HG02759 (cell line): ENCODE results near the gene MAP3K7CL.

Experiments used
- ATAC-seq: cut with Tn5 transposase; IDR thresholded peaks from one replicate; pipeline ENCODE4 v1.9.1; 2021; ENCODE audit warnings: mild to moderate bottlenecking, moderate library complexity; ENCODE audit not compliant: unreplicated experiment

The MAP3K7CL gene

DNA sequence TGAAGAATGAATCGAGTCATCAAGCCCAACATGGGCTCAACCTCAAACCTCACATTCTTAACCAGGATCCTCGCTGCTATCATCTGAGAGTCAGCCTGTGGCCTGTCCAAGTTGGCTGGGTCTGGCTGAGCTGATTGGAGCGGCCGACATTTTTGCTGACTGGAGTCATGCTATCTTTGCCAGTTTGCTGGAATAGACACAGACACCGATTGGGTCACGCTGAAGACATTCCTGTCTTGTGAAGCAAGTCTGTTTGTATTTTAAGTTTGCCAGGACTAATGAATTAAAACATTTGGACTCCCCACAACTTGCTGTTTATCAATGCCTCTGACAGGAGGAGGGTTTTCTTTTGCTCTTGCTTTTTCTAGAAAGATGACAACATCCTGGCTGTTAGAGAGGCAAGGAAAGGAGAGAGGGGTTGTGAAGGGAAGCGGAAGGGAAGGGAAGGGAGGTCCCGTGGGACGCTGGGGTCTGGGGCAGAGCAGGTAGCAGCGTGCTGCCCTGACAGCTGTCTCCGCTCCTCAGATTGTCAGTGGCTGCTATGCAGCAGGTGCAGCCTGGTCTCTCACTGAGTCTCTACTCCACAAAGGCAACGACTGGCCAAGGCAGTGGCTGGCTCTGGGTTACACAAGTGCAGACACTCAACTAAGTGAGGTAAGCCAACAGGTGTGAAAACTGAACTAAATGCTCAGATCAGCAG lies at the start of gene MAP3K7CL:
MAP3K7CL (plus strand) TSS at position 375 of the 700 bp plus-strand sequence. CDS start 2,701 bp downstream, outside the sequence.
- ATAC-seq: no peak

DNA sequence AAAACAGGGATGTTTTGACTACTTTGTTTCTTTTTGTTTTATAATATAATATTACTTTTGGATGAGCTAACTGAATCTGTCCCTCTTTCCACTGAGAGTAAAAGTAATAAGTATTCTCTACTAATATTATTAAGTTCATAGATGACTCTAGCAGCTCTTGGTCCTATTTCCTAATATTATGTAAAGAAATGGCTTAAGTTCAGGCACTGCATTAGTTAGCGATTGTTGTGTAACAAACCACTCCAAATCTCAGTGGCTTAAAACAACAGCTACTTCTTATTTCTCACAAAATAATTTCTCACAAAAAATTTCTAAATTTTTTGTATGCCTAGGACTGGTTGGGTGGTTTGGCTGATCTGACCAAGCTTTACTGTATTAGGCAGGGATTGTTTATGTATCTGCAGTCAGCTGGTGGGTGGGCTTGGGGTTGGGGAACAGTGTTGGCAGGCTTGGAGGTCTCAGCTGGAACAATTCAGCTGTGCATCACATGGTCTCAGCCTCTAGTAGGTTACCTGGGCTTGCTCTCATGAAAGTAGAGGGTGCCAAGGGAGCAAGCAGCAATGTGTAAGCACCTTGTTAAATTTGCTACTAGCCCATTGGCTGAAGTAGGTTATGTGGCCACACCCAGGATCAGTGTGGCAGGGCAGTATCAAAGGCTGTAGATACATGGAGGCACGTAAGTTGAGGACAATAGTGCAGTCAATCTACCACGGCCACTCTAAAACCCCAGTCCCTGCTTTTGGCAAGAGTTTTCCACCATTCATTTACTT lies 48.2 kb upstream of the MAP3K7CL start:
- ATAC-seq: no peak

- ATAC-seq: no peak
Observed at GRCh38 chr21:29083306-29083705, 47.1 kb upstream of the MAP3K7CL start.

- ATAC-seq: no peak
Observed at GRCh38 chr21:29084372-29084771, 46.1 kb upstream of the MAP3K7CL start.

- no peak for ATAC-seq
Observed at GRCh38 chr21:29085106-29085752, 45.2 kb upstream of the MAP3K7CL start.

GRCh38 chr21:29091033-29091432 lies 39.4 kb upstream of the MAP3K7CL start:
- ATAC-seq: no peak

DNA sequence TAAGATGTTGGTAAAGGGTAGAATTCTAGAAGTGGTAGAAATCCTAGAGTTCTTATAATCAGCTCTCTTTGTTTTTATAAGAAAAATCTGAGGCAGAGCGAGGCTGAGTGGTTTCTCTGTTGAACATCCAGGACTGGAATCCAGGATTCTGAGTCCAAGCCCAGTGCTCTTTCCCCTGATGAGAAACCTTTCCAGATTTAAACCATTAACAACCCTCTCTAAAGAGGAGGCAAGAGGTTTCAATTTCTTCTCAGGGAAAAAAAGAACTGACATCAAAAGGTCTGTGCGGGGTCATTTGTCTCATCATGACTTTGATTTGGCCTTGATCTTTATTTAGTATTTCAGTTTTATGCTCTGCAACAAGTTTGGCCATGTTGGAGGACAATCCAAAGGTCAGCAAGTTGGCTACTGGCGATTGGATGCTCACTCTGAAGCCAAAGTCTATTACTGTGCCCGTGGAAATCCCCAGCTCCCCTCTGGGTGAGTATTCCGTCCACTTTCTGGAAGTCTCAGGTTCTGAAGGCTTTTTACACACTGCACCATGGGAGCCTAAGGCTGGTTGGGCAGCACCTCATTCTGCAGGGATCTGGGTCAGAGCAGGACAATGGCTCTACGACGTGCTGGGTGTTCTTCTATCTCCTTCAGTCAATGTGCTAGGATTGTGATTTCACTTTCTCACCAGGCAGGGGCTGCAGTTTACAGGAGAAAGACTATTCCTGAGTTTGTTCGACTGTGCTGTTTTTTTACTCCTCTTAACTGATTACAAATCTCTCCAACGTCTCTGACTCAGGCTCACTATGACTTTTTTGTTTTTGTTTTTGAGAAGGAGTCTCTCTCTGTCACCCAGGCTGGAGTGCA lies 38.1 kb upstream of the MAP3K7CL start:
- no peak for ATAC-seq

DNA sequence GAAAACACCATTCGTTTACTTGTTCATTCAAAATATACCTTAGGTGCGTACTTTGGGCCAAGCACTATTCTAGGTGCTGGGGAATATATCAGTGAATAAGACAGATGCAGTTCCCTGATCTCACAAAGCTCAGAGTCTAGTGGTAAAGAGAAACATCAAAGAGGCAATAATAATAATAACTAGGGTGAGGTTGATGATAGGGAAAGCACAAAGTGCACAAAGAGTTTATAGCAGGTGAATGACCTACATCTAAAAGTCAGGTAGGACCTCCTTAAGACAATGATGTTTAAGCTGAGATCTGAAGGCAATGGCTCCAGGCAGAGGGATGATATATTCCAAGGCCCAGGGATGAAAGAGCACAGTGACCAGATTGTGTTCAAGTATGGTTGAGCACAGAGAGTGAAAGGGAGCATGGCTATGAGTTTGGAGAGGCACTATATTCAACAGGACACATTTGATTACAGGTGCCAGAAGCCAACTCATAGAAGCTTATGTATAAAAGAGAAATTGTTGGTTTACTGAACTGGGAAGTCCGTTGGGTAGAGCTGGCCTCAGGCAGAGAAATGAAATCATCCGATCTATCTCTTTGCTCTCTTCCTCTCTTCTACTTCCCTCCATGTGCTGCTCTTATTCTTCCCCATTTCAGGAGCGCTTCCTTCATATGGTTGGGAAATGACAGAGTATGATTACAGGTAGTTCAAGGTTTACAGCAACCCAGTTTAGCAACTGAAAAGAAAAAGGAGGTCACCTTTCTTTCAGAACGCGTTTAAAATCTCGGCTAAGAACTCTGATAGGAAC lies 34.0 kb upstream of the MAP3K7CL start:
- no peak for ATAC-seq

DNA sequence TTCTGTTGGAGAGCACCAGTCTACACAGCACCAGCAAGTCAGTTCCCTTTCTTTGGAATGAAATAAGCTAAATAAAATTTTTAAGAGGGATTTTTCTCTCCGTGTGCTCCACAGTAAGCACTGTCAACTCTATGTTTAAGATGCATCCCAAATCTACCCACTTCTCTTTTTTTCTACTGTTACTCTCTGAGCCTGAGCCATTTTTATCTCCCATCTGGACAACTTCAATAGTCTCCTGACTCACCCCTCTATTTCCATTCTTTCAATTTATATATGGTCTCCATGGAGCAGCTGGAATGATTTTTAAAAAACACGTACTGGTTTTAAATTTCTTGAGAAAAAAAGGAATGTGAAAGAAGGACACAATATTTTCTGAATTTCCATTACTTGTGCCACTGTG lies 32.3 kb upstream of the MAP3K7CL start:
- no peak for ATAC-seq

- no peak for ATAC-seq
Observed at GRCh38 chr21:29102791-29103257, 27.6 kb upstream of the MAP3K7CL start.

DNA sequence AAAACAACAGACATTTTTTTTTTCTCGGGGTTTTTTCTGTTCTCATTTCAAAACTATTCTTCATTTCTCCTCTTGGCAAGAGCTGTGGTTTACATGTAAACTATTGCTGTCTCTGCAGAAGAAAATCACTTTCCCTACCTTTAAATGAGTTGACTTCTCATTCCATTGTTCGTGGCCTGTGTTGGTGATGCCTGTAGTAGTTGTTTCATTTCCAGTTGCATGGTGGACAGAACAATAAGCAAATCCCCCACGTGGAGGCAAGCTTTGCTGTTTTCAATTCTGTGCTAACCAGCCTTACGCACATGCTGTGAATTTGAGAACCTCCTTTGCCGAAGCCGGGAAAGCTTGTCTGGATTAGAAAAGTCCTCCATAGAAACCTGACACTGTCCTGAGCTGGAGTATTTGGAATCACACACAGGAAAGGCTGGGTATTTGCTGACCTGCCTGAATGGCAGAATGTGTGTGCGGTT lies 26.2 kb upstream of the MAP3K7CL start:
- ATAC-seq: peak; percentile 73

- no peak for ATAC-seq
Observed at GRCh38 chr21:29105218-29105617, 25.2 kb upstream of the MAP3K7CL start.

DNA sequence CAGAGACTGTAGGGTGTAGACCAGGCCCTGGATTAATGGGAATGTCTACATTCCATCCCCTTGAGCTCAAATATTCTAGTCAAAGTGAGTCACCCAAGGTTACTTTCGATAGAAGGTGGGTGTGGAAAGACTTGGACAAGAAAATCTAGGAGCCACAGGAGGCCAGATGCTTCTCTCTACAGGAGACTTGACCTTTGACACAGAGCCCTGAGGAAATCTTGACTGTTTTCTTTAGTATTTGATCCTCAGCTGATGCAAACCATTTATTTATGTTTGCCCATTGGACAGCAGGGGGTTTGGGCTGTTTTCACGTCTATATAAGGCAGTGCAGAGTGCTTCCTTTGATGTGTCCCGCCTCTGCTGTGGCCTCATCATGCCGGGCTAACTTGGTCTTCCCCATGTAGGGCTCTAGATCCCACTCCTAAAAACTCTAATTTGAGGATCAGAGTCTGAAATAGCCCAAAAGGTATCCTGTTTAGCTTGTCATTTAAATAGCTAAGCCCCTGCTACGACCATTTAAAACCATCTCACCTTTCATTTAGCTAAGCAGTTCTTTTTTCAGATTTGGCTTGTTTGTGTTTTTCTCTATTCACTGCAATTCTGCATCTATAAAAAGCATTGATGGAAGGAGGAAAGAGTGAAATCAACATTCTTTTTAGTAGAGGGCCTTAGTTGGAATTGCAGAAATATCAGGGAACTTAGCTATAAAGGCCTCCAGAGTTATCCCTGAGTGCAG lies 15.5 kb upstream of the MAP3K7CL start:
- ATAC-seq: no peak

- ATAC-seq: no peak
Observed at GRCh38 chr21:29115899-29116298, 14.5 kb upstream of the MAP3K7CL start.

GRCh38 chr21:29117372-29117955 lies 13.0 kb upstream of the MAP3K7CL start:
- peak; percentile 47 for ATAC-seq

GRCh38 chr21:29121759-29122158 lies 8.7 kb upstream of the MAP3K7CL start:
- ATAC-seq: peak; percentile 69

DNA sequence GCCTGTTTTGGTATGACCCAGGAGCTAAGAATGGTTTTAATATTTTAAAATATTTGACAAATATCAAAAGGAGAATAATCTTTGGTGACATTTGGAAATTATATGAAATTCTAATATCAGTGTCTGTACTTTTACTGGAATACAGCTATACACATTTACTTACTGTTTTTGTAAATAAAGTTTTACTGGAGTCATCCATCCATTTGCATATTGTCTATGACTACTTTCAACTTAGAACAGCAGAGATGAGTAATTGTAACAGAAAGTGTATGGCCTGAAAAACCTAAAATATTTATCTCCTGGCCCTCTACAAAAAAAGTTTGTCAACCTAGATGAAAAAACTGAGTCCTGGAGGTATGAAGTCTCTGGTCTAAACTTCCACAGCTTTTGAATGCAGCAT lies 5.8 kb upstream of the MAP3K7CL start:
- ATAC-seq: no peak

GRCh38 chr21:29125191-29125590 lies 5.3 kb upstream of the MAP3K7CL start:
- peak; percentile 90 for ATAC-seq

DNA sequence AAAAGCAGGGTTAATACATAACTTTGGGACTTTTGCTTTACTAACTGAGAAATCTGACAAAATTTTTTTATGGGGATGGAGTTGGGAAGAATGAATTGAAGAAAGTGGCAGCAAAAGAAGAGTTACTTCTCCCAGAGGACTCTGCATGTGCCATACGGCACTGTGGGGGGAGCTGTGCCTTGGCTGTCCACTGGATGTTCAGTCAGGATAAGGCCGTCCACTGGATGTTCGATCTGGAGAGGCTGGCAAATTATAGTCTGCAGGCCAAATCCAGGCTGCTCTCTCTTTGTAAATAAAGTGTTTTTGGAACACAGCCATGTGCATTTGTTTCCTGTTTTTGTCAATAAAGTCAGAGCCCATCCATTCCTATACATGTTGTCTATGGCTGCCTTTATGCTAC lies 4.5 kb upstream of the MAP3K7CL start:
- ATAC-seq: no peak
